A549 (cell line): Measurements from ENCODE around the gene TANK.

Source experiments
- CTCF ChIP-seq: fragments of >200 bp; sonication (Bioruptor Twin); formaldehyde crosslinking; IDR thresholded peaks from 3 replicates; pipeline ENCODE4 v1.5.1; 2016
- POLR2A ChIP-seq: IDR thresholded peaks from 2 replicates; pipeline ENCODE4 v1.6.1; 2012; ENCODE audit warnings: mild to moderate bottlenecking, low read length

GRCh38 chr2:161243312-161243711 lies 83.1 kb downstream of the TANK start:
- no peak for TF ChIP-seq CTCF
- no peak for TF ChIP-seq POLR2A
